SK-N-SH (cell line): ENCODE data around the gene DEGS2.

ENCODE experiments used
- CTCF ChIP-seq: fragments of 200-600 bp; sonication (generic); IDR thresholded peaks from 2 replicates; pipeline ENCODE4 v1.6.1; 2017; ENCODE audit warnings: antibody characterized with exemption, mild to moderate bottlenecking, moderate library complexity
- POLR2AphosphoS5 ChIP-seq: IDR thresholded peaks from 2 replicates; pipeline ENCODE4 v1.6.1; 2012; ENCODE audit warnings: low read depth, low read length
- RFX5 ChIP-seq: IDR thresholded peaks from 2 replicates; pipeline ENCODE4 v1.6.1; 2012; ENCODE audit warnings: mild to moderate bottlenecking, improper control_type of control experiment, low read length
- SMC3 ChIP-seq: IDR thresholded peaks from 2 replicates; pipeline ENCODE4 v1.6.1; 2012; ENCODE audit warnings: low read depth, low read length, improper control_type of control experiment
- TF ChIP-seq, protein P1 (sequence below): IDR thresholded peaks from 2 replicates; pipeline ENCODE4 v1.4.0; 2012; ENCODE audit warnings: low read depth
- TF ChIP-seq, protein P2 (sequence below): IDR thresholded peaks from 2 replicates; pipeline ENCODE4 v1.4.0; 2012; ENCODE audit warnings: low read depth, borderline replicate concordance

DNA sequence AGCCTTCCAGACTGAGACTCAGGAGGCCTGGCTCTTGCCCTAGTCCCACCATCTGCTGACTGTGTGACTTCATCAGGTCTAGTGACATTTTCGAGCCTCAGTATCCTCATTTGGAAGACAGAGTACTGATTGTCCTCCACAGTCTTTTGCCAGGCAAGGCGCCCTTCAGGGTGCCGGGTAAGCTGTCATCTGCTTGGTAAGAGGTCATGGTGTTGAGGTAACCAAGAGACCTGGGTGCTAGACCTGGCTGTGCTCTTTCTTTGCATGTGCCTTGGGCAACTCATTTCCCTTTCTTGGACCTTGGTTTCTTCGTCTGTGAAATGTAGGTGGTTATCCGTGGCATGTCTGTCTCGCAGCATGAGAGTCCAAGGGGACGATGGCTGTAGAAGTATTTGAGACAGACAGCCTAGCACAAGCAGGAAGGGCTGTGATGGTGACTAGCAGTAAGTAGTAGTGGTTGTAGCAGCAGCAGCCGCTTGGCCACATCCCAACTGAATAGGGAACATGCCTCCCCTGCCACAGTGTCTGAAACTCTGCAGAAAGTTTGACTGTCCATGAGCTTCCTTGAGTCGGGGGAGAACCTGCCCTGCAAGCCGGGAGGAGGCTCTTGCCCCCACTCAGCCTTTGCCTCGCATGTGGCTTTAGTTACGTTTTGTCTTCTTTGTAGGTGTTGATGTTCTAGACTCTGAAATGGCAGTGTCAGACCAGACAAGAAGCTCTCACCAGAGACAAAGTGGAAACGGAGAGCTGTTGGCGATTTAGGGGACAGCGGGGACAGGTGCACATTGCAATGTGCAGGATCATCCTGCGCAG, 53.9 kb downstream of the DEGS2 start:
- no peak for TF ChIP-seq RFX5
- no peak for TF ChIP-seq CTCF
- TF ChIP-seq POLR2AphosphoS5: no peak
- TF ChIP-seq, protein P1, sequence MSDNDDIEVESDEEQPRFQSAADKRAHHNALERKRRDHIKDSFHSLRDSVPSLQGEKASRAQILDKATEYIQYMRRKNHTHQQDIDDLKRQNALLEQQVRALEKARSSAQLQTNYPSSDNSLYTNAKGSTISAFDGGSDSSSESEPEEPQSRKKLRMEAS: no peak
- no peak for TF ChIP-seq SMC3
- TF ChIP-seq, protein P2, sequence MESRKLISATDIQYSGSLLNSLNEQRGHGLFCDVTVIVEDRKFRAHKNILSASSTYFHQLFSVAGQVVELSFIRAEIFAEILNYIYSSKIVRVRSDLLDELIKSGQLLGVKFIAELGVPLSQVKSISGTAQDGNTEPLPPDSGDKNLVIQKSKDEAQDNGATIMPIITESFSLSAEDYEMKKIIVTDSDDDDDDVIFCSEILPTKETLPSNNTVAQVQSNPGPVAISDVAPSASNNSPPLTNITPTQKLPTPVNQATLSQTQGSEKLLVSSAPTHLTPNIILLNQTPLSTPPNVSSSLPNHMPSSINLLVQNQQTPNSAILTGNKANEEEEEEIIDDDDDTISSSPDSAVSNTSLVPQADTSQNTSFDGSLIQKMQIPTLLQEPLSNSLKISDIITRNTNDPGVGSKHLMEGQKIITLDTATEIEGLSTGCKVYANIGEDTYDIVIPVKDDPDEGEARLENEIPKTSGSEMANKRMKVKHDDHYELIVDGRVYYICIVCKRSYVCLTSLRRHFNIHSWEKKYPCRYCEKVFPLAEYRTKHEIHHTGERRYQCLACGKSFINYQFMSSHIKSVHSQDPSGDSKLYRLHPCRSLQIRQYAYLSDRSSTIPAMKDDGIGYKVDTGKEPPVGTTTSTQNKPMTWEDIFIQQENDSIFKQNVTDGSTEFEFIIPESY: no peak
